ENCODE results near the gene NRTN. TPM values are rescaled to one million over a fixed set of nuclear protein-coding genes. Genes with fewer than 3 reads are reported as not detected.
A peak's percentile ranks its signal among the peaks of the same experiment; 100 is the strongest.

NRTN gene
- total RNA-seq, 1 donor from 2014 or later, result 1.0 TPM

GRCh38 chr19:5821521-5822180 lies 16.8 kb downstream of the NRTN start:
- Histone ChIP-seq H3K27me3 (ENCODE audit: control insufficient read depth, insufficient read depth, low read length) (peaks cover 10% of the 10 kb centered on the region), H3K36me3 (ENCODE audit: control insufficient read depth, insufficient read depth, low read length) (no peaks in the 10 kb centered on the region), H3K4me3 (ENCODE audit: low read depth, low read length) (no peak overlapping the region)
- DNase-seq (ENCODE audit: low read depth), result no peak
- TF ChIP-seq CTCF (IDR thresholded peaks at IDR 0.05; ENCODE audit: insufficient read depth, low read length, poor library complexity, severe bottlenecking), result no peak

GRCh38 chr19:5822181-5822844 lies 17.4 kb downstream of the NRTN start:
- no peak for TF ChIP-seq CTCF (IDR thresholded peaks at IDR 0.05; ENCODE audit: insufficient read depth, low read length, poor library complexity, severe bottlenecking)
- Histone ChIP-seq H3K4me3 (ENCODE audit: low read depth, low read length) (no peak overlapping the region), H3K36me3 (ENCODE audit: control insufficient read depth, insufficient read depth, low read length) (no peaks in the 10 kb centered on the region), H3K27me3 (ENCODE audit: control insufficient read depth, insufficient read depth, low read length) (peaks cover 10% of the 10 kb centered on the region)
- no peak for DNase-seq (ENCODE audit: low read depth)

- peaks cover 8% of the 10 kb centered on the region for H3K27me3 ChIP-seq (ENCODE audit: control insufficient read depth, insufficient read depth, low read length)
- H3K36me3 ChIP-seq (ENCODE audit: control insufficient read depth, insufficient read depth, low read length), result no peaks in the 10 kb centered on the region
- no peak for DNase-seq (ENCODE audit: low read depth)
- peak; percentile 4 for TF ChIP-seq CTCF (IDR thresholded peaks at IDR 0.05; ENCODE audit: insufficient read depth, low read length, poor library complexity, severe bottlenecking)
- no peak overlapping the region for H3K4me3 ChIP-seq (ENCODE audit: low read depth, low read length)
Measured at GRCh38 chr19:5823579-5824281, 18.9 kb downstream of the NRTN start.

DNA sequence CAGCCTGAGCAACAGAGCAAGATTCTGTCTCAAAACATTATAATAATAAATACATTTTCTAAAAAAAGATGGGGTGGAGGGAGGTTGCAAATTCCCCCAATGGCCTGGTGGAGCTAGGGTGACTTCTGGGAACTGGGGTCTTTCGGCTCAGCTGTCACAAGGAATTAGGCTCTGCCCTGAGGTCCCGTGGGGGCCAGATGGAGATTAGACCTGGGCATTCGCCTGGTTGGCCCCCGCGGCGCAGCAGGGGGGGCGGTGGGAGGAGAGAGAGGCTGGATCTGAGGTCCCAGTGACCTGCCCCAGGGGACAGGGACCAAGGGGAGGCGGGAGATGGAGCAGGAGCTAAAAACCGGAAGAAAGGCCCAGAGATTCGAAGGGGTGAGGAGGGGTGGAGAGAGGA lies 19.9 kb downstream of the NRTN start:
- Histone ChIP-seq H3K36me3 (ENCODE audit: control insufficient read depth, insufficient read depth, low read length) (no peaks in the 10 kb centered on the region), H3K4me3 (ENCODE audit: low read depth, low read length) (no peak overlapping the region), H3K27me3 (ENCODE audit: control insufficient read depth, insufficient read depth, low read length) (peaks cover 7% of the 10 kb centered on the region)
- TF ChIP-seq CTCF (IDR thresholded peaks at IDR 0.05; ENCODE audit: insufficient read depth, low read length, poor library complexity, severe bottlenecking), result no peak
- DNase-seq (ENCODE audit: low read depth), result no peak

DNA sequence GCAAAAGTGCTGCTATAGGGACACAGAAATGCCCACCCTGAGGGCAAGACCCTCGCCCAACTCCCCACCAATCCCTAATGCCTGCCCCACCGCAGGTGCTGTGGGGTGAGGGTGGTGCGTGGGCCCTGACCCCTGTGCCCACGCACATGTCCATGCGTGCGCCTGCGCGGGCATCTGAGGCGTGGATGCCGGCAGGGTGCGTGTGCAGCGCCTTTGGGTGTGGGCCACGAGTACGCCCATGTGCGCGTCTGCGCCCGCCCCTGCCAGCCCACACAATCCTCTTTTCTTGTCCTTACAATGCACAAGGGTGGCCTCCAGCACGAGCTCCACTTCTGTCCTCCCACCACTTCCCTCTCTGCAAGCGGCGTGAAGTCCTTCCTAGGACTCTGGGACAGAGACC lies 20.3 kb downstream of the NRTN start:
- peaks cover 7% of the 10 kb centered on the region for H3K27me3 ChIP-seq (ENCODE audit: control insufficient read depth, insufficient read depth, low read length)
- H3K4me3 ChIP-seq (ENCODE audit: low read depth, low read length), result no peak overlapping the region
- TF ChIP-seq CTCF (IDR thresholded peaks at IDR 0.05; ENCODE audit: insufficient read depth, low read length, poor library complexity, severe bottlenecking), result no peak
- DNase-seq (ENCODE audit: low read depth), result no peak
- no peaks in the 10 kb centered on the region for H3K36me3 ChIP-seq (ENCODE audit: control insufficient read depth, insufficient read depth, low read length)
